AG10803 (cell line): ENCODE data around the gene MCTP1.

Source experiments
- DNase-seq: peaks from one replicate; pipeline ENCODE4 v3.0.0; 2010; ENCODE audit warnings: low read depth
- H3K4me3 ChIP-seq: 2 replicates; pipeline ENCODE4 v1.5.1; 2011; ENCODE audit warnings: mild to moderate bottlenecking, low read length, control low read depth
- TF ChIP-seq, protein P1 (sequence below): conservative IDR thresholded peaks from 2 replicates; pipeline ENCODE4 v1.5.1; 2011; ENCODE audit warnings: mild to moderate bottlenecking, low read length, control low read depth, inconsistent platforms

Gene MCTP1

DNA sequence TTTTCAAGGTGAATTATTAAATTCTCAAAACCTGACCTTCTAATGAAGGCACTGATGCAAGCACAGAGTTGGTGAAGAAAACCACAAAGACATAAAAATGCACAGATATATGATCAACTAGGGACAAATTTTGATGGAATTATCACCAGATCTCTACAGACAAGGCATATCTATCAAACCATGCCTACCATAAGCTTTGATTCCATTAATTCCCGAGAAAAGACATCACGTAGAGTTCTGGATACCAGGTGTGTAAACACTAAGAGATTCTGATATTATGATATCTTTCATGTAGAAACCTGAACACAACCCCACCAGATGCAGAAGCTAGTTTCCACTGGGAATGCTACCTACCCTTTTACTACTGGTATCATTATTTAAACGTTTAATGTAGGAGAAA is 525.9 kb downstream of the MCTP1 start:
- no peak for DNase-seq
- TF ChIP-seq, protein P1, sequence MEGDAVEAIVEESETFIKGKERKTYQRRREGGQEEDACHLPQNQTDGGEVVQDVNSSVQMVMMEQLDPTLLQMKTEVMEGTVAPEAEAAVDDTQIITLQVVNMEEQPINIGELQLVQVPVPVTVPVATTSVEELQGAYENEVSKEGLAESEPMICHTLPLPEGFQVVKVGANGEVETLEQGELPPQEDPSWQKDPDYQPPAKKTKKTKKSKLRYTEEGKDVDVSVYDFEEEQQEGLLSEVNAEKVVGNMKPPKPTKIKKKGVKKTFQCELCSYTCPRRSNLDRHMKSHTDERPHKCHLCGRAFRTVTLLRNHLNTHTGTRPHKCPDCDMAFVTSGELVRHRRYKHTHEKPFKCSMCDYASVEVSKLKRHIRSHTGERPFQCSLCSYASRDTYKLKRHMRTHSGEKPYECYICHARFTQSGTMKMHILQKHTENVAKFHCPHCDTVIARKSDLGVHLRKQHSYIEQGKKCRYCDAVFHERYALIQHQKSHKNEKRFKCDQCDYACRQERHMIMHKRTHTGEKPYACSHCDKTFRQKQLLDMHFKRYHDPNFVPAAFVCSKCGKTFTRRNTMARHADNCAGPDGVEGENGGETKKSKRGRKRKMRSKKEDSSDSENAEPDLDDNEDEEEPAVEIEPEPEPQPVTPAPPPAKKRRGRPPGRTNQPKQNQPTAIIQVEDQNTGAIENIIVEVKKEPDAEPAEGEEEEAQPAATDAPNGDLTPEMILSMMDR: no peak
- H3K4me3 ChIP-seq: no peak overlapping the region

DNA sequence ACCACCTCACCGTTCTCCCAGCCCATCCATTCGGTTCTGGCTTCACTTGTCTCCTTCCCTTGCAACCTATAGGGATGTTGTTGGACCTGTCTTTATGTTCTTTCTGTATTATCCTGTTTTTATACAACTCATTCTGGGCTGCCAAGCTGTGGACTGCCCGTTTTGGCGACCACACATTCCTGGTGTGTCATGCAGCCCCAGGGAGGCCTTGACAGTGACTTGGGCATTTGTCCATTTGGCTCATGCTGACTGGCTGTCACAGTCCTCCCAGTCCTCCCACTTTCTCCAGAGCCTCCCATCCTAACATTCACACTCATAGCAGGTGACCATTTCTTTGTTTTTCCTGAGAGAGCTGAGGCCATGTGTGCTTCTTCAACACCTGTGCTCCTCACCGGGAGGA is 530.1 kb downstream of the MCTP1 start:
- TF ChIP-seq, protein P1: no peak
- H3K4me3 ChIP-seq: no peak overlapping the region
- no peak for DNase-seq

DNA sequence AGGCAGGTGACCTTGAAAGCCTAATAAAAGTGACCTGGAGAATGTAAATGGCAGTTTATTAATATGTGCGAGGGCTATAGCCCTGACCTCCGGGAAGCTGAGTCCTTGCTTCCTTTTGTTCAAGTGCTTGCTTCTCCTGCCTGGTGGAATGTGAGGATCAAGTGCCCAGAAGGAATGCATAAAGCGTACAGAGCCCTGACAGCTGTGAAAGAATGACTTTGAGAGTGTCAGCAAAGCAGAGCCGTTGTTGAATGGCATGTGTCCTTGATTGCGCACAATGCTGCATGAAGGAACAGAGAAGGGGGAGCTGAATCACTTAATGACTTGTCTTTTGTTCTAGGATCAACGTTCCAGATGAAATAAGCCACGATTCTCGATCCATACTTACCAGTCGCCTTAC is 533.4 kb downstream of the MCTP1 start:
- TF ChIP-seq, protein P1: no peak
- DNase-seq: no peak
- no peak overlapping the region for H3K4me3 ChIP-seq

DNA sequence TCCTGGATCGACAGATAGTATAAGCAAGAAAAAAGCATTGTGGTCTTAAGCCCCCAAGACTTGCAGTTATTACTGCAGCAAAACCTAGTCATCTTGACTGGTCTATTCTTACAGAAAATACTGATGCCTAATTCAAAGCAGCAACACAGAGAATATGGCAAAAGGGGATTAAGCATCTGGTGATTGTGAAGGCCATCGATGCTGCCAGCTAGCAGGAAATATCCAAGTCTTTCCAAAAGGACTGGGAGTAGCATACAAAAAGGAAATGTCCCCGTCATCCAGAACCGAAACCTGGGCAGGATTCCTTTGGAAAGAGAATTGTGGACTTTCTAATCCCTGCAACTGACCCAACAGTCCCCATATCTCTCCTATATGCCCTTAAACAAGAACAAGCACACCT is 534.2 kb downstream of the MCTP1 start:
- TF ChIP-seq, protein P1: no peak
- DNase-seq: no peak
- H3K4me3 ChIP-seq: no peak overlapping the region

DNA sequence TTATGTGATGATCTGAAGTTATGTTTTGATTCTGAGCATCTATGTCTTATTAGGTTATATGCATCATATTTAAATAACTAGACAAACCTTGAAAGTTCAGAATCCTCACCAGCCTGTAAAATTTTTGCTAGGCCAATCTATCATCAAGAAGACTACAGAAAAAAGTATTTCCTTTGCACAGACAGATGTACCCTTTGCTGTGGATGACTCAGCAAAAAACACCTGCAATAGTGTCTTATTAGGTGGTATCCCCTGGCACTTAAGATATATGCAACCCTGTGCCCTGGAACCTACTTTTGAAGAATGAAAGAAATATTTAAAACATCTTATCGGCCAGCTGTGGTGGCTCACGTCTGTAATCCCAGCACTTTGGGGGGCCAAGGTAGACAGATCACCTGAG is 535.9 kb downstream of the MCTP1 start:
- TF ChIP-seq, protein P1: no peak
- H3K4me3 ChIP-seq: no peak overlapping the region
- DNase-seq: no peak

DNA sequence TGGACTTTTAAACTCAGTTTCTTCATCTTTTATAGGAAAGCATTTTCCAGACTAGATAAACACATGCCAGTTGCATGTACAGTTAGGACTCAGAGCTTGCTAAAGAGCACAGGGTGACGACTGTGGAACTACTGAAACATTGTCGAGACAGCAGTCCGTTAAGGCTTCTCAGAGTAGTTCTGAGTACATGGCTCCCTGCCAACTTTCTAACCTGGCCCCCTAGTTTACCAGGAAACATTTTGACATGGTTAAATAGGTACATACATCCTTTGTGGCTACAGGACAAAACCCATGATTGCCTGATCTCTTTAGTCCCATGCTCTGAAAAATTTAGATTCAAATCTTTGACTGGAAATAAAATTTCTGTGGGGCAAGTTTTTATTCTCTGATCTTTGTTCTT is 536.7 kb downstream of the MCTP1 start:
- TF ChIP-seq, protein P1: no peak
- no peak overlapping the region for H3K4me3 ChIP-seq
- no peak for DNase-seq

DNA sequence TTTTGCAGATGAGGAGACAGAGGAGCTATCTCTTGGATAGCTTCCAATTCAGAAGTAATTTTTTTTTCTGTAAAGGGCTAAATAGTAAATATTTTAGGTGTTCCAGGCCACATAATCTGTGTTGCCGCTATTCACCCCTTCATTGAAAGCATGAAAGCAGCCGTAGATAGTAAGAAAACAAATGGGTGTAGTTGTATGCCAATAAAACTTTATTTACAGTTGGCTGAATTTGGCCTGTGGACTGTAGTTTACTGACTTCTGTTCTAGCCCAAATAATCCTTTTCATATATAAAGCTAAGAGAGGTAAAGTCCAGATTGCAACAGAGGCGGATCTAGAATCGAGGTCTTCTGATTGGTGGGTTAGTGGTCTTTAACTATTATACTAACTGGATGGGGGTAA is 537.5 kb downstream of the MCTP1 start:
- no peak for DNase-seq
- no peak overlapping the region for H3K4me3 ChIP-seq
- TF ChIP-seq, protein P1: no peak
